HL-60/S4 (cell line): ENCODE measurements around the gene GSTA3.
"Not testable (repeated sequence)": the region's sequence is repeated elsewhere in the genome, so short reads cannot be mapped to it uniquely, and the experiment has no call there.

ENCODE experiments used
- in situ Hi-C: fragments of 300-500 bp; cut with MboI; formaldehyde crosslinking; loops from 2 replicates; pipeline ENCODE4 v1.14.3; 2022; ENCODE audit warnings: low sequenced_read_pairs

Gene GSTA3

GRCh38 chr6:52909531-52909930 is at the start of gene GSTA3:
Gene GSTA3, minus strand, starts transcription at chr6:52909698. Its CDS starts 3,864 bp downstream, at chr6:52905834.
- in situ Hi-C loops: no loop called here

DNA sequence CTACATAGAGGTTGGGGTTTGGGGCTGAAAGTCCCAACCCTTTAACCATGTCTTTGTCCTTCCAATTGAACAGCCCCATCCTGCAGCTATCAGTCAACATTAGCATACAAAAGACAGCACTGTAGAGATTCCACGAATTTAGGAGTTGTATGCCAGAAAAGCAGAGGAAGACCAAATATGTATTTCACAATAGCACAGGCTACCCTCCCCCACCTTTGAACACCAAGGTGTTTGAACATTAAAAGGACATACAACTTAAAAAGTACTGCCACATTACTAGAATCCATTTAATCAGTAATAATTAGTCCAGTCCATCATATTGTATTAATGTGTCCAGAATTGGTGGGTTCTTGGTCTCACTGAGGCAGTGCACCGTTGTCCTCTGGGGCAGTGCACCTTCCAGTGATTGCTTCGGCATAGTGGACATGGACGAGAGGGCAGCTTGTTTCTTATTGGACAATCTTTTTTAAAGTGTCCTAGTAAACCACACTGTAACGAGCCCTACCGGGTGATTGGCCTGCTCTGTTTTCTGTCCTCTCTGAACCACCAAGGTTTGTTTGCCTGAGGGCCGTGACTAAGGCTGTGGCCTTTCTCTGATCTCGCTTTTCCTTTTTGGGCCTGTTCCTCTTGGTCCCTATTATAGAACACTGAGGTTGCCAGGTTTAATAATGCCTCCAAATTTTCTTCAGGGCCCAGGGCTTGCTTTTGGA is 49.2 kb upstream of the GSTA3 start:
- in situ Hi-C loops: no loop called here

- in situ Hi-C loops: no loop called here
Measured at GRCh38 chr6:52955871-52956270, 46.4 kb upstream of the GSTA3 start.

- in situ Hi-C loops: no loop called here
Measured at GRCh38 chr6:52953911-52954839, 44.7 kb upstream of the GSTA3 start.

DNA sequence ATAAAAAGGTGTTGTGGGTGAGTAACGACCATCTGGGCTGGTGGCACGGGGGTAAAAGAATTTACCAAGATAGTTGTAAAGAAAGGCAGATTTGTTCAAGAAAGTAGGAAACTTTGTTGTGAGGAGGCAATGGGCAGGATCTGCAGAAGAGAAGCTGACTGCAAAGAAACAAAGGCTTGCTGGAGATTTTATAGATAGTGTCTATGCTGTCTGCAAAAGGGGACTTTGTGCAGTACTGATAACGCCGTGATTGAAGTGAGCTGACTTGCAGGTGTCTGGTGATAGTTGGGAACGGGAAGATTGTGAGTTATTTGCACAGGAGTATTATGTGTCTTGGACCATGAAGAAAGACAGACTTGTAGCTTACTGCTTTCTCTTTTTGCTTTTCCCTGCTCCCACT is 36.8 kb upstream of the GSTA3 start:
- in situ Hi-C loops: no loop called here

DNA sequence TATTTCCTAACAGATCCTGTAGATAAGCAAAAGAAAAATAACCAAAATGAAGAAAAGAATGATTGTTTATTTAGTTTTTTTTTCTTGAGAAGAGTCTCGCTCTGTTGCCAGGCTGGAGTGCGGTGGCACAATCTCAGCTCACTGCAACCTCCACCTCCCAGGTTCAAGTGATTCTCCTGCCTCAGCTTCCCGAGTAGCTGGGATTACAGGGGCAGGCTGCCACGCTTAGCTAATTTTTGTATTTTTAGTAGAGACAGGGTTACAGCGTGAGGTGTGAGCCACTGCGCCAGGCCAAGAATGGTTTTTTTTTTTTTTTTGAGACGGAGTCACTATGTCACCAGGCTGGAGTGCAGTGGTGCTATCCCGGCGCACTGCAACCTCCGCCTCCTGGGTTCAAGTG is 33.3 kb upstream of the GSTA3 start:
- in situ Hi-C loops: not testable (repeated sequence)

DNA sequence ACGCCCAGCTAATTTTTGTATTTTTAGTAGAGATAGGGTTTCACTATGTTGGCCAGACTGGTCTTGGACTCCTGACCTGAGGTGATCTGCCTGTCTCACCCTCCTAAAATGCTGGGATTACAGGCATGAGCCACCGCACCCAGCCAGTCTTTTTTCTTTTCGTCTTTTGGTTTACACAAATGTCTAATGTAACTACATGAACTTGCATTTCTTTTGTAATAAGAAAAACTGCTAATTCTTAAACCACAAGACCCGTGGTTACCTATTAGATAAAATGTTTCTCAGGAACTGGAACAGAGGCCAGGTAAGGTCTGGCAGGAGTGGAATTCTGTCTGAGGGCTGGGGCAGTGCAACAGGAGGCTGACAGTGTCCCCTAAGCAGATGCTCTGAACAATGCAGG is 32.7 kb upstream of the GSTA3 start:
- in situ Hi-C loops: no loop called here

- in situ Hi-C loops: no loop called here
Measured at GRCh38 chr6:52937908-52938307, 28.4 kb upstream of the GSTA3 start.

DNA sequence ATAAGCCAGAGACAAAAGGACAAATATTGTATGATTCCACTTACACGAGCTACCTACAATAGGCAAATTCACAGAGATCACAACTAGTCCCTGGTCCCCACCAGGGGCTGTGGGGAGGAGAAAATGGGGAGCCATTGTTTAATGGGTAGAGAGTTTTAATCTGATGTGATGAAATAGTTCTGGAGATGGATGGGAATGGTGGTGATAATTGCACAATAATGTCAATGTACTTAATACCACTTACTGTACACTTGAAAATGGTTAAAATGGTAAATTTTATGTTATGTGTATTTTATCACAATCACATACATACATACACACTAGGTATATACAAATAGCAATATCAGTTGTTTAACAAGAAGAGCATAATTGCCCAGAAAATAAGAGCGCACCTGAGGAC is 24.3 kb upstream of the GSTA3 start:
- in situ Hi-C loops: no loop called here

- in situ Hi-C loops: no loop called here
Measured at GRCh38 chr6:52931351-52931750, 21.9 kb upstream of the GSTA3 start.

- in situ Hi-C loops: no loop called here
Measured at GRCh38 chr6:52929321-52930164, 20.0 kb upstream of the GSTA3 start.

GRCh38 chr6:52927451-52927850 is 18.0 kb upstream of the GSTA3 start:
- in situ Hi-C loops: no loop called here

- in situ Hi-C loops: no loop called here
Measured at GRCh38 chr6:52925919-52926792, 16.7 kb upstream of the GSTA3 start.

- in situ Hi-C loops: no loop called here
Measured at GRCh38 chr6:52925042-52925441, 15.5 kb upstream of the GSTA3 start.

DNA sequence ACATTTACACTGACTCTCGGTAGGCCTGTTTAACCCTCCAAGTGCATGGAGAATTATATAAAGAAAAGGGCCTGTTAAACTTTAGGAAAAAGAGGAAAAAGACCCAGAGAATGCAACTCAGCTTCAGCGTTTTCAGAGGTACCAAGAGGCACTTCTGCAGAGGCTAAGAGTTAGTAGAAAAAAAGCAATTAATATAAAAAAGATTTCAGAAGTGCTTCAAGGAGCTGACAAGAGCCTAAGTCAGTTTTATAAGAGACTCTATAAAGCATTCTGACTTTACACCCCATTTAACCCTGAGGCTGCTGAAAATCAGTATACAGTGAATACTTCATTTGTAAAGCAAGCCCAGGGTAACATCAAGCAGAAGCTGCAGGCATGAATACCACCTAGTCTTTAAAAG is 14.2 kb upstream of the GSTA3 start:
- in situ Hi-C loops: not testable (repeated sequence)

GRCh38 chr6:52922161-52922560 is 12.7 kb upstream of the GSTA3 start:
- in situ Hi-C loops: no loop called here

DNA sequence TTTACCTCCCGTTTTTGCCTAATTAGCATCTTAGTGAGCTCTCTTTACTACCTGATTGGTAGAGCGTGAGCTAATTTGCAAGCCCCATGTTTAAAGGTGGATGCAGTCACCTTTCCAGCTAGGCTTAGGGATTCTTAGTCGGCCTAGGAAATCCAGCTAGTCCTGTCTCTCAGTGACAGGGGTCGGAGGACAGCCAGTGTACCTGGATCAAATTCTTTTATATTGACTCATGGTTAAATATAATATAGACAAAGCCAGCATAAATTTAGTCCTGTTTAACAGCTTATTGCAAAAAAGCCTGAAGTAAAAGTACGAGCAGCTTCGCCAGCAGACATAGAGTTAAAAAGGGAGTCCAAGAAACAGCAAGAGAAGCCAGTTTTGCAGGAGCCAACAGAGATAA is 12.2 kb upstream of the GSTA3 start:
- in situ Hi-C loops: no loop called here

- in situ Hi-C loops: not testable (repeated sequence)
Measured at GRCh38 chr6:52919511-52919910, 10.0 kb upstream of the GSTA3 start.

DNA sequence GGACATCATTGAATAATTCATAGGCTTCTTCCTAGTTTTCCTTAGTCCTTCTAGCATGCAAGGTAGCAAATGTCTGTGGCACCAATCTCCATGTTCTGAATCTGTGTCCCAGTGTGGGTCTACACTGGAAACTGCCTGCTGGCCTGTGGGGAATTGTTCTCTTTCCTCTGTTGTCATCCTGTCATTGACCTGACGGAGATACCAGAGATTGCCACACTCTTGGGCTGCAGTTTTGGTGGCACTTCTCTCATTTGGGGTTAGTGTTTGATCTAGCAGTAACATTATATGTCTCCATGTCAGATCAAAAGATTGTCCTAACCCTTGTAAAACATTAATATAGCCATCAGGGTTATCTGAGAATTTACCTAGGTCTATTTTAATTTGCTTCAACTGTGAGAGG is 9.3 kb upstream of the GSTA3 start:
- in situ Hi-C loops: not testable (repeated sequence)

GRCh38 chr6:52918027-52918686 is 8.7 kb upstream of the GSTA3 start:
- in situ Hi-C loops: not testable (repeated sequence)
